ENCODE measurements around the gene AQP12B. TPM values are rescaled to one million over a fixed set of nuclear protein-coding genes. Genes with fewer than 3 reads are reported as not detected.

The AQP12B gene
- total and polyA plus RNA-seq, 9 of the 15 experiments (the other 6 are each of a cell fraction or from before 2014, with no cell fraction given): not detected

- TF ChIP-seq USF1 (CRISPR knock-in tag; IDR thresholded peaks at IDR 0.05): no peak
- TF ChIP-seq HDAC8 (tag; IDR thresholded peaks at IDR 0.05): no peak
- TF ChIP-seq MAFG (tag; conservative IDR thresholded peaks at IDR 0.05): no peak
- TF ChIP-seq RBM15 (IDR thresholded peaks at IDR 0.05; ENCODE audit: insufficient read depth, low read length): no peak
- TF ChIP-seq, protein P1, sequence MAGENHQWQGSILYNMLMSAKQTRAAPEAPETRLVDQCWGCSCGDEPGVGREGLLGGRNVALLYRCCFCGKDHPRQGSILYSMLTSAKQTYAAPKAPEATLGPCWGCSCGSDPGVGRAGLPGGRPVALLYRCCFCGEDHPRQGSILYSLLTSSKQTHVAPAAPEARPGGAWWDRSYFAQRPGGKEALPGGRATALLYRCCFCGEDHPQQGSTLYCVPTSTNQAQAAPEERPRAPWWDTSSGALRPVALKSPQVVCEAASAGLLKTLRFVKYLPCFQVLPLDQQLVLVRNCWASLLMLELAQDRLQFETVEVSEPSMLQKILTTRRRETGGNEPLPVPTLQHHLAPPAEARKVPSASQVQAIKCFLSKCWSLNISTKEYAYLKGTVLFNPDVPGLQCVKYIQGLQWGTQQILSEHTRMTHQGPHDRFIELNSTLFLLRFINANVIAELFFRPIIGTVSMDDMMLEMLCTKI (IDR thresholded peaks at IDR 0.05; ENCODE audit: partially characterized antibody): no peak
- no peak for TF ChIP-seq NCOA6 (IDR thresholded peaks at IDR 0.05)
- no peak for TF ChIP-seq SIN3B (IDR thresholded peaks at IDR 0.05; ENCODE audit: low read depth)
- TF ChIP-seq HDGF (IDR thresholded peaks at IDR 0.05): no peak
- TF ChIP-seq CBFA2T2 (conservative IDR thresholded peaks at IDR 0.05): no peak
- TF ChIP-seq HINFP (tag; conservative IDR thresholded peaks at IDR 0.05; ENCODE audit: low read depth): no peak
Observed at GRCh38 chr2:240725266-240725665, 42.6 kb upstream of the AQP12B start (continued).
